ENCODE results near the gene USH2A. TPM values are rescaled to one million over a fixed set of nuclear protein-coding genes. Genes with fewer than 3 reads are reported as not detected.

The USH2A gene
- total RNA-seq, 1 donor from 2014 or later: not detected

DNA sequence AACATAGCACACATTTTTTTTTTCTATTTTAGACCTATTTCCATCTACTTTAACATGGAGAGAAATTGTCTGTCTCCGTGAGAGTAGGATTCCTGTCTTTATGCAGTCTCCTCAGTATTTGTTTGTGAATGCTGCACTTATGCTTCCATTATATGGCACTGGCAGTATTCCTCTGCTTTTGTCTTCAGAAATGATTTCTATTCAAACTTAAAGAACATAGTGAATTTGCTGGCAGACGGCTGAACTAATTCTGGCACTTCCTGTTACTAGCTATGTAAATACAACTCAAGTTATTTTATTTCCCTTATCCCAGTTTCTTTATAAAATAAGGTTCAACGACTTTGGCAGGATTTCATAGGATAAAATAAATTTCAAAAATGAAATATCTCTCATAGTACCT is 810.9 kb downstream of the USH2A start:
- TF ChIP-seq, protein P1, sequence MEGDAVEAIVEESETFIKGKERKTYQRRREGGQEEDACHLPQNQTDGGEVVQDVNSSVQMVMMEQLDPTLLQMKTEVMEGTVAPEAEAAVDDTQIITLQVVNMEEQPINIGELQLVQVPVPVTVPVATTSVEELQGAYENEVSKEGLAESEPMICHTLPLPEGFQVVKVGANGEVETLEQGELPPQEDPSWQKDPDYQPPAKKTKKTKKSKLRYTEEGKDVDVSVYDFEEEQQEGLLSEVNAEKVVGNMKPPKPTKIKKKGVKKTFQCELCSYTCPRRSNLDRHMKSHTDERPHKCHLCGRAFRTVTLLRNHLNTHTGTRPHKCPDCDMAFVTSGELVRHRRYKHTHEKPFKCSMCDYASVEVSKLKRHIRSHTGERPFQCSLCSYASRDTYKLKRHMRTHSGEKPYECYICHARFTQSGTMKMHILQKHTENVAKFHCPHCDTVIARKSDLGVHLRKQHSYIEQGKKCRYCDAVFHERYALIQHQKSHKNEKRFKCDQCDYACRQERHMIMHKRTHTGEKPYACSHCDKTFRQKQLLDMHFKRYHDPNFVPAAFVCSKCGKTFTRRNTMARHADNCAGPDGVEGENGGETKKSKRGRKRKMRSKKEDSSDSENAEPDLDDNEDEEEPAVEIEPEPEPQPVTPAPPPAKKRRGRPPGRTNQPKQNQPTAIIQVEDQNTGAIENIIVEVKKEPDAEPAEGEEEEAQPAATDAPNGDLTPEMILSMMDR (IDR thresholded peaks at IDR 0.05; ENCODE audit: insufficient read depth, low read length, poor library complexity, severe bottlenecking): no peak
- Histone ChIP-seq H3K27me3 (ENCODE audit: control insufficient read depth, insufficient read depth, low read length) (no peaks in the 10 kb centered on the region), H3K4me3 (ENCODE audit: low read depth, low read length) (no peak overlapping the region), H3K36me3 (ENCODE audit: control insufficient read depth, insufficient read depth, low read length) (peaks cover 1% of the 10 kb centered on the region)
- DNase-seq (ENCODE audit: low read depth): no peak

DNA sequence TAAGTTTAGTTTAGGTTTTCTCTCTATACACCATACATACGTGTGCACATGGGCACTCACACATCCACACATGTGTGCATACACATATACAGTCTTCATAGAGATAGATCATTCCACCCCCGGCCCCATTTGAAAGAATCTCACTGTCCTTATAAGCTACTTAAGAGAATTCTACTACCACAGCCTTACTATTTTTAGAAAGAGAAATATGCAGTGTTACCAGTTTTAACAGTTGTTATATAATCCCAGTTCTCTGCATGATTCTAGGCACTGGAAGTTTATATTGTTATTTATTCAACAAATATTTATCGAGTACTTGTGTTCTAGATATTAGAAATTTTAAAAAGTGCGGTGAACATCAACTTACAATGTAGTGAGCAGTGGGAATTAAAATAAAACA is 814.6 kb downstream of the USH2A start:
- peaks cover 1% of the 10 kb centered on the region for H3K36me3 ChIP-seq (ENCODE audit: control insufficient read depth, insufficient read depth, low read length)
- H3K27me3 ChIP-seq (ENCODE audit: control insufficient read depth, insufficient read depth, low read length): no peaks in the 10 kb centered on the region
- TF ChIP-seq, protein P1 (IDR thresholded peaks at IDR 0.05; ENCODE audit: insufficient read depth, low read length, poor library complexity, severe bottlenecking): no peak
- DNase-seq (ENCODE audit: low read depth): no peak
- no peak overlapping the region for H3K4me3 ChIP-seq (ENCODE audit: low read depth, low read length)

DNA sequence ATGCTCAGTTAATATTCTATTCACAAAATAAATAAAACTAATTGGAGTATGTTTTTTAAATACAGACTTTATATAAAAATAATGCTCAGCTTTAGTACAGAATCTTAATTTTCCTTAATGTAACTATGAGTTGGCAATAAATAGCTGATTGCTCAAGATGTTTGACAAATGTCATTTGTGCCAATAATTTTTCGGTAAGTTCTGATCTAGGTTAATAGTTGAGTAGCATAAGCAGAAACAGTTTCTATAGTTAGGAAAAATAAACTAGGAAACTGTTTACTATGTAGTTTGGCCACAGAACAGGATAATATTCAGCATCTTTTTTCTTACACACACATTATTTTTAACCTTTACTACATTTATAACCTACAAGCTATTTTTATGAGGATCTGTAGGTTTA is 815.8 kb downstream of the USH2A start:
- Histone ChIP-seq H3K27me3 (ENCODE audit: control insufficient read depth, insufficient read depth, low read length) (no peaks in the 10 kb centered on the region), H3K36me3 (ENCODE audit: control insufficient read depth, insufficient read depth, low read length) (peaks cover 1% of the 10 kb centered on the region), H3K4me3 (ENCODE audit: low read depth, low read length) (no peak overlapping the region)
- TF ChIP-seq, protein P1 (IDR thresholded peaks at IDR 0.05; ENCODE audit: insufficient read depth, low read length, poor library complexity, severe bottlenecking): no peak
- DNase-seq (ENCODE audit: low read depth): no peak

DNA sequence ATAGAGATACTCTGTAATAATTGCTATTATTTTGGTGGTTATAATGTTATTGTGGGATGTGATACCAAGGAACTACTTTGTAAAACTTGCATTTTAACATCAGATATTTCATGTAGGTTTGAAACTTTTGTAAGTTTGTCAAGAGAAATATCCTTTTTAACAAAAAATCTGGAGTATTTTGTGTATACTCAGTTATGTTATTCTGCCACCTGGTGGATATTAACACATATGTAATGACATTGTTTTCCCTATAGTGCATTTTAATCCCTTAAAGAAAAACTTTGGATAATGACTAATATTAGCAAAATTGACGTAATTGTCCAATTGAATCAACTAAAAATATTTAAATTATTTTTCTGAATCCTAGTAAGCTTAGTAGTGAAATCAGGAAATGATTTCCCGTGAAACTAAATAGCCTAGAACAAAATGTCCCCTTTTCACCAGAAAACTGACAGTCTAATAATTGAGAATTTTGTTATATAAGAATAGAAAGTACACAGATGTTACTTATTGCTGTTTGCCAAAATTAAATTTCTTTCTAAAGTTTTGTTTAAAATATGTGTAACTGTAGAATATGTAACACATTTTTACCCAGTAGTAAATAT is 816.6 kb downstream of the USH2A start:
- Histone ChIP-seq H3K36me3 (ENCODE audit: control insufficient read depth, insufficient read depth, low read length) (peaks cover 1% of the 10 kb centered on the region), H3K27me3 (ENCODE audit: control insufficient read depth, insufficient read depth, low read length) (no peaks in the 10 kb centered on the region), H3K4me3 (ENCODE audit: low read depth, low read length) (no peak overlapping the region)
- TF ChIP-seq, protein P1 (IDR thresholded peaks at IDR 0.05; ENCODE audit: insufficient read depth, low read length, poor library complexity, severe bottlenecking): peak; percentile 30
- no peak for DNase-seq (ENCODE audit: low read depth)

DNA sequence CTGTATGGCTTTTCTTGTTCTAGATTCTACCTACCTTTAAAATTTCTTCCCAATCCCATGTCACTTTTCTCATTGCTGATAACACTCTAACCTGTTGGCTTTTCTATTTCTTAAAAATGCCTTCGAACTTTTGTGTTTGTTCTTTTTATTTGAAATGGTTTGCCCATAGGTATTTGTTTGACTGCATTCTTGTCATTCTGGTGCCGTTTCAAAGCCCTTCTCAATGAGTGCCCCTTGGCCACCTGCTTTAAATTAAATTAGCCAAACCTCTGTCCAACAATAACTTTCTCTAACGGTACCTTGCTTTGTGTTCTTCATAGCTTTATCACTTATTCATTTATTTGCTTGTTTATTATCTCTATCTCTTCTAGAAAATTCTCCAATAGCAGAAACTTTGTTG is 817.2 kb downstream of the USH2A start:
- Histone ChIP-seq H3K4me3 (ENCODE audit: low read depth, low read length) (no peak overlapping the region), H3K36me3 (ENCODE audit: control insufficient read depth, insufficient read depth, low read length) (peaks cover 1% of the 10 kb centered on the region), H3K27me3 (ENCODE audit: control insufficient read depth, insufficient read depth, low read length) (no peaks in the 10 kb centered on the region)
- TF ChIP-seq, protein P1 (IDR thresholded peaks at IDR 0.05; ENCODE audit: insufficient read depth, low read length, poor library complexity, severe bottlenecking): no peak
- no peak for DNase-seq (ENCODE audit: low read depth)

DNA sequence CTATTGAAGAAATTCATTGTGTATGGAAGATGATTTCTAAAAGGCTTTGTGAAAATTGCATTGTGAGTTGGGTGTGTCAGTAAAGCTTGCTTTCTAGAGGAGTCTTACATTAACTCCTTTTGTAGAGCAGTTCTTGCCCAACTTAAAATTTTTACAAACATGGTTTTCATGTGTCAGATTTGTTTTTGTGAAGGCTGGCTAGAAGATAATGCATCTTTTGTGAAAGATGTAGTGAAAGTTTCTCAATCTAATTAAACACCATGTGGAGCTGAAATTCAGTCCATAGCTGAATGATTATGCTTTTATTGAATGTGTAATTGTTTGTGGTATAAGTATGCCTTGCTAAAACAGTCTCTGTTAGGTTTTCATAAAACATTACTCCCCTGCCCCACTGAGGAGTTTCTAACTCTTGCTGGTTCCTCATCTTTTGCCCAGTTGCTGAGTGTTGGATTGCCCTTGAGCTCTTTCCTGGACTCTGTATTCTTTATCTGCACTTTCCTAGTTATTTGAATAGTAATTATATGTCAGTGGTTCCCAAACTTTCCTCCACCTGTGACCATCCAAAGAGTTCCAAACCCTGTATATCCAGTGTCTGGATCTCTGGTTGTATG is 818.1 kb downstream of the USH2A start:
- TF ChIP-seq, protein P1 (IDR thresholded peaks at IDR 0.05; ENCODE audit: insufficient read depth, low read length, poor library complexity, severe bottlenecking): no peak

More for the DNA sequence above, 818.1 kb downstream of the USH2A start:
- H3K4me3 ChIP-seq (ENCODE audit: low read depth, low read length): no peak overlapping the region
- H3K27me3 ChIP-seq (ENCODE audit: control insufficient read depth, insufficient read depth, low read length): no peaks in the 10 kb centered on the region
- no peak for DNase-seq (ENCODE audit: low read depth)
- H3K36me3 ChIP-seq (ENCODE audit: control insufficient read depth, insufficient read depth, low read length): peaks cover 1% of the 10 kb centered on the region
